ENCODE results near the gene C3orf18.

DNA sequence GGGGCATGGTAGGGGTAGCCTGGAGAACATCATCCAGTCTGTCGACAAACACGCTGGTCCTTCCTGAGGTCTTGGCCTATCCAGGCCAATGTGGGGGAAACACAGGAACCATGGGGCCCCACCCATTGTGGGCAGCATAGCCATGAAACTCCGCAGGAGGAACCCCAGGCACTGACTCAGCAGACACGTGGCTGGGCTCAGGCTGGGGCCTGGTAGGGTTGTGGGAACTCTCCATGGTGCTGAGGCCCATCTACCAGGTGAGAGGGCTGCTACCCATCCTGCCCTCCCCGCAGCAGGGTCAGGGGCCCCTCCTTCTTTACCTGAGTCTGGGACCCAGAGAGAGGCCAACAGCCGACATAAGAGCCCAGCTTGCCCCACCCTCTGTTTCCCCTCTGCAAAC lies 41.6 kb downstream of the C3orf18 start:
- TF ChIP-seq RBAK (tag by site-specific recombination; IDR thresholded peaks at IDR 0.05) (no peak), SETDB1 (IDR thresholded peaks at IDR 0.05; ENCODE audit: insufficient read length, low read length) (no peak), ZNF785 (tag by site-specific recombination; IDR thresholded peaks at IDR 0.05) (no peak)
- TF ChIP-seq, protein P1, sequence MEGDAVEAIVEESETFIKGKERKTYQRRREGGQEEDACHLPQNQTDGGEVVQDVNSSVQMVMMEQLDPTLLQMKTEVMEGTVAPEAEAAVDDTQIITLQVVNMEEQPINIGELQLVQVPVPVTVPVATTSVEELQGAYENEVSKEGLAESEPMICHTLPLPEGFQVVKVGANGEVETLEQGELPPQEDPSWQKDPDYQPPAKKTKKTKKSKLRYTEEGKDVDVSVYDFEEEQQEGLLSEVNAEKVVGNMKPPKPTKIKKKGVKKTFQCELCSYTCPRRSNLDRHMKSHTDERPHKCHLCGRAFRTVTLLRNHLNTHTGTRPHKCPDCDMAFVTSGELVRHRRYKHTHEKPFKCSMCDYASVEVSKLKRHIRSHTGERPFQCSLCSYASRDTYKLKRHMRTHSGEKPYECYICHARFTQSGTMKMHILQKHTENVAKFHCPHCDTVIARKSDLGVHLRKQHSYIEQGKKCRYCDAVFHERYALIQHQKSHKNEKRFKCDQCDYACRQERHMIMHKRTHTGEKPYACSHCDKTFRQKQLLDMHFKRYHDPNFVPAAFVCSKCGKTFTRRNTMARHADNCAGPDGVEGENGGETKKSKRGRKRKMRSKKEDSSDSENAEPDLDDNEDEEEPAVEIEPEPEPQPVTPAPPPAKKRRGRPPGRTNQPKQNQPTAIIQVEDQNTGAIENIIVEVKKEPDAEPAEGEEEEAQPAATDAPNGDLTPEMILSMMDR (tag by site-specific recombination; IDR thresholded peaks at IDR 0.05): no peak
- TF ChIP-seq, protein P2, sequence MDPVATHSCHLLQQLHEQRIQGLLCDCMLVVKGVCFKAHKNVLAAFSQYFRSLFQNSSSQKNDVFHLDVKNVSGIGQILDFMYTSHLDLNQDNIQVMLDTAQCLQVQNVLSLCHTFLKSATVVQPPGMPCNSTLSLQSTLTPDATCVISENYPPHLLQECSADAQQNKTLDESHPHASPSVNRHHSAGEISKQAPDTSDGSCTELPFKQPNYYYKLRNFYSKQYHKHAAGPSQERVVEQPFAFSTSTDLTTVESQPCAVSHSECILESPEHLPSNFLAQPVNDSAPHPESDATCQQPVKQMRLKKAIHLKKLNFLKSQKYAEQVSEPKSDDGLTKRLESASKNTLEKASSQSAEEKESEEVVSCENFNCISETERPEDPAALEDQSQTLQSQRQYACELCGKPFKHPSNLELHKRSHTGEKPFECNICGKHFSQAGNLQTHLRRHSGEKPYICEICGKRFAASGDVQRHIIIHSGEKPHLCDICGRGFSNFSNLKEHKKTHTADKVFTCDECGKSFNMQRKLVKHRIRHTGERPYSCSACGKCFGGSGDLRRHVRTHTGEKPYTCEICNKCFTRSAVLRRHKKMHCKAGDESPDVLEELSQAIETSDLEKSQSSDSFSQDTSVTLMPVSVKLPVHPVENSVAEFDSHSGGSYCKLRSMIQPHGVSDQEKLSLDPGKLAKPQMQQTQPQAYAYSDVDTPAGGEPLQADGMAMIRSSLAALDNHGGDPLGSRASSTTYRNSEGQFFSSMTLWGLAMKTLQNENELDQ (tag by site-specific recombination; IDR thresholded peaks at IDR 0.05; ENCODE audit: low read depth): no peak
- TF ChIP-seq, protein P3, sequence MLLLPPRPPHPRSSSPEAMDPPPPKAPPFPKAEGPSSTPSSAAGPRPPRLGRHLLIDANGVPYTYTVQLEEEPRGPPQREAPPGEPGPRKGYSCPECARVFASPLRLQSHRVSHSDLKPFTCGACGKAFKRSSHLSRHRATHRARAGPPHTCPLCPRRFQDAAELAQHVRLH (tag by site-specific recombination; IDR thresholded peaks at IDR 0.05): no peak

All from HEK293 (cell line).